8988T (cell line): ENCODE measurements around the gene AADAT.

ENCODE experiments used
- DNase-seq: peaks from one replicate; pipeline ENCODE4 v3.0.0; 2011

Gene AADAT

GRCh38 chr4:170027181-170027829 is 62.5 kb downstream of the AADAT start:
- peak; percentile 56 for DNase-seq

- DNase-seq, result peak; percentile 75
Measured at GRCh38 chr4:170026253-170027021, 63.3 kb downstream of the AADAT start, which contains the start of gene MFAP3L. Gene MFAP3L (minus strand): TSS chr4:170026395. CDS start chr4:170005877, 20,518 bp downstream.

- DNase-seq, result no peak
Measured at GRCh38 chr4:170025523-170026252, 64.1 kb downstream of the AADAT start.

GRCh38 chr4:170022211-170022610 is 67.5 kb downstream of the AADAT start:
- no peak for DNase-seq

- DNase-seq, result no peak
Measured at GRCh38 chr4:170017252-170017651, 72.5 kb downstream of the AADAT start.

GRCh38 chr4:170015285-170015684 is 74.5 kb downstream of the AADAT start:
- DNase-seq, result no peak

- no peak for DNase-seq
Measured at GRCh38 chr4:170014359-170015011, 75.3 kb downstream of the AADAT start.

- DNase-seq, result no peak
Measured at GRCh38 chr4:170012629-170012958, 77.2 kb downstream of the AADAT start.

GRCh38 chr4:170011921-170012628 is 77.7 kb downstream of the AADAT start:
- DNase-seq, result no peak
